HG03460 (cell line): Measurements from ENCODE around the gene HOXA2.

Experiments
- ATAC-seq: cut with Tn5 transposase; IDR thresholded peaks from one replicate; pipeline ENCODE4 v1.9.1; 2021; ENCODE audit not compliant: unreplicated experiment

The HOXA2 gene

GRCh38 chr7:27112955-27113949 is 10.8 kb upstream of the HOXA2 start:
- ATAC-seq, result no peak

GRCh38 chr7:27112361-27112760 is 9.9 kb upstream of the HOXA2 start:
- no peak for ATAC-seq

- no peak for ATAC-seq
Measured at GRCh38 chr7:27111751-27112277, 9.3 kb upstream of the HOXA2 start.

- ATAC-seq, result no peak
Measured at GRCh38 chr7:27111042-27111750, 8.7 kb upstream of the HOXA2 start.

- ATAC-seq, result no peak
Measured at GRCh38 chr7:27110186-27111031, 7.9 kb upstream of the HOXA2 start.

GRCh38 chr7:27109466-27110185 is 7.1 kb upstream of the HOXA2 start:
- ATAC-seq, result no peak

GRCh38 chr7:27108390-27109127 is 6.1 kb upstream of the HOXA2 start:
- ATAC-seq, result no peak

- ATAC-seq, result no peak
Measured at GRCh38 chr7:27107391-27108381, 5.2 kb upstream of the HOXA2 start.

GRCh38 chr7:27106901-27107240 is 4.4 kb upstream of the HOXA2 start:
- ATAC-seq, result no peak

- ATAC-seq, result no peak
Measured at GRCh38 chr7:27106181-27106900, 3.9 kb upstream of the HOXA2 start.

GRCh38 chr7:27105301-27106031 is 3.0 kb upstream of the HOXA2 start:
- no peak for ATAC-seq

- ATAC-seq, result no peak
Measured at GRCh38 chr7:27104341-27105058, 2.0 kb upstream of the HOXA2 start.

GRCh38 chr7:27103489-27104226 is 1.2 kb upstream of the HOXA2 start:
- ATAC-seq, result no peak

- no peak for ATAC-seq
Measured at GRCh38 chr7:27101957-27102580, 414 bp downstream of the HOXA2 start.

GRCh38 chr7:27101171-27101956 is 1.1 kb downstream of the HOXA2 start:
- no peak for ATAC-seq
